HepG2 (cell line): Measurements from ENCODE around the gene TUBB. TPM values are rescaled to one million over a fixed set of nuclear protein-coding genes. Genes with fewer than 3 reads are reported as not detected.

ENCODE experiments used
- CENPBD1 ChIP-seq: sonication (generic); formaldehyde crosslinking; IDR thresholded peaks from 2 replicates; pipeline ENCODE4 v1.8.0; 2022; ENCODE audit warnings: missing genetic modification reagents, low read depth, mild to moderate bottlenecking, borderline replicate concordance
- ELF4 ChIP-seq: sonication (generic); formaldehyde crosslinking; IDR thresholded peaks from 2 replicates; pipeline ENCODE4 v1.5.0; 2020; ENCODE audit warnings: missing genetic modification reagents, mild to moderate bottlenecking, moderate library complexity, borderline replicate concordance
- FOXP4 ChIP-seq: sonication (generic); formaldehyde crosslinking; IDR thresholded peaks from 2 replicates; pipeline ENCODE4 v1.4.0; 2020; ENCODE audit warnings: missing genetic modification reagents
- JUNB ChIP-seq: sonication (generic); formaldehyde crosslinking; IDR thresholded peaks from 2 replicates; pipeline ENCODE4 v1.8.0; 2022; ENCODE audit warnings: missing genetic modification reagents, mild to moderate bottlenecking, borderline replicate concordance
- NR1H2 ChIP-seq: sonication (generic); formaldehyde crosslinking; IDR thresholded peaks from 2 replicates; pipeline ENCODE4 v1.8.1; 2022; ENCODE audit warnings: low read depth, missing genetic modification reagents, borderline replicate concordance
- POGZ ChIP-seq: sonication (generic); formaldehyde crosslinking; IDR thresholded peaks from 2 replicates; pipeline ENCODE4 v1.4.0; 2020; ENCODE audit warnings: mild to moderate bottlenecking, missing genetic modification reagents
- SNRNP70 ChIP-seq: fragments of 200-400 bp; formaldehyde crosslinking; IDR thresholded peaks from 2 replicates; pipeline ENCODE4 v1.6.1; 2017; ENCODE audit warnings: mild to moderate bottlenecking, low read depth, low read length, moderate library complexity
- ZBTB38 ChIP-seq: sonication (generic); formaldehyde crosslinking; IDR thresholded peaks from 2 replicates; pipeline ENCODE4 v1.5.1; 2020; ENCODE audit warnings: mild to moderate bottlenecking, missing genetic modification reagents
- ZNF407 ChIP-seq: sonication (generic); formaldehyde crosslinking; IDR thresholded peaks from one replicate; pipeline ENCODE4 v1.5.1; 2020; ENCODE audit warnings: mild to moderate bottlenecking, missing genetic modification reagents; ENCODE audit errors: not compliant biosample characterization
- ZNF572 ChIP-seq: sonication (generic); formaldehyde crosslinking; IDR thresholded peaks from 2 replicates; pipeline ENCODE4 v1.5.1; 2020; ENCODE audit warnings: mild to moderate bottlenecking, missing genetic modification reagents
- ZNF691 ChIP-seq: sonication (generic); formaldehyde crosslinking; IDR thresholded peaks from 2 replicates; pipeline ENCODE4 v1.4.0; 2020; ENCODE audit warnings: missing genetic modification reagents, low read depth, mild to moderate bottlenecking, borderline replicate concordance
- polyA plus RNA-seq, 8 experiments: library from polyadenylated mRNA; depleted of rRNA in 3 of 8; stranded (reverse) in 7 of 8; unstranded in 1 of 8; fragments of >200 nt; fragmentation: Illumina TruSeq in 4 of 8; extraction: Trizol in 4 of 8; gene quantifications; 2 replicates each; pipeline versions ENCODE4 v1.2.1 to v1.2.3, GENCODE V29; 2011 to 2016; ENCODE audit warnings: low read depth in 4 of 8, missing spikeins in 1 of 8, mixed read lengths in 1 of 8; ENCODE audit not compliant: insufficient read depth in 1 of 8
- total RNA-seq, 5 experiments: library from RNA; depleted of rRNA; stranded (reverse); fragments of >200 nt; fragmentation: Illumina TruSeq; extraction: Trizol; gene quantifications; 2 replicates each; pipeline ENCODE4 v1.2.3, GENCODE V29; 2016; ENCODE audit warnings: low read depth in 1 of 5
- TF ChIP-seq, protein P1 (sequence below): sonication (generic); formaldehyde crosslinking; IDR thresholded peaks from 2 replicates; pipeline ENCODE4 v1.8.0; 2022; ENCODE audit warnings: mild to moderate bottlenecking, missing genetic modification reagents, borderline replicate concordance
- TF ChIP-seq, protein P2 (sequence below): sonication (generic); formaldehyde crosslinking; IDR thresholded peaks from 2 replicates; pipeline ENCODE4 v1.8.1; 2023; ENCODE audit warnings: mild to moderate bottlenecking, missing genetic modification reagents

The TUBB gene
- total and polyA plus RNA-seq, 2 of the 13 experiments (the other 11 are each of a cell fraction or from before 2014, with no cell fraction given) = 911 to 1,163 TPM

GRCh38 chr6:30742316-30743098 lies 22.4 kb downstream of the TUBB start, which contains the start of gene FLOT1 (continued):
- peak; percentile 87; the same call in 1 of the 2 replicates for TF ChIP-seq SNRNP70
- TF ChIP-seq, protein P1, sequence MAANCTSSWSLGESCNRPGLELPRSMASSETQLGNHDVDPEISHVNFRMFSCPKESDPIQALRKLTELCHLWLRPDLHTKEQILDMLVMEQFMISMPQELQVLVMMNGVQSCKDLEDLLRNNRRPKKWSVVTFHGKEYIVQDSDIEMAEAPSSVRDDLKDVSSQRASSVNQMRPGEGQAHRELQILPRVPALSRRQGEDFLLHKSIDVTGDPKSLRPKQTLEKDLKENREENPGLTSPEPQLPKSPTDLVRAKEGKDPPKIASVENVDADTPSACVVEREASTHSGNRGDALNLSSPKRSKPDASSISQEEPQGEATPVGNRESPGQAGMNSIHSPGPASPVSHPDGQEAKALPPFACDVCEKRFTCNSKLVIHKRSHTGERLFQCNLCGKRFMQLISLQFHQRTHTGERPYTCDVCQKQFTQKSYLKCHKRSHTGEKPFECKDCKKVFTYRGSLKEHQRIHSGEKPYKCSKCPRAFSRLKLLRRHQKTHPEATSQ = peak; percentile 67; the same call in 1 of the 2 replicates
- TF ChIP-seq FOXP4 (CRISPR knock-in tag) = peak; percentile 63
- TF ChIP-seq ZNF572 (CRISPR knock-in tag) = no peak; the same call in 1 of the 2 replicates
- TF ChIP-seq POGZ (CRISPR knock-in tag) = peak; percentile 88
- TF ChIP-seq ZBTB38 (CRISPR knock-in tag) = peak; percentile 96
- TF ChIP-seq ZNF691 = peak; percentile 90
- peak; percentile 61; the same call in 1 of the 2 replicates for TF ChIP-seq NR1H2 (CRISPR knock-in tag)
- TF ChIP-seq JUNB (CRISPR knock-in tag) = no peak
- TF ChIP-seq CENPBD1 (CRISPR knock-in tag) = no peak; the same call in 1 of the 2 replicates
- no peak for TF ChIP-seq ZNF407
- TF ChIP-seq, protein P2, sequence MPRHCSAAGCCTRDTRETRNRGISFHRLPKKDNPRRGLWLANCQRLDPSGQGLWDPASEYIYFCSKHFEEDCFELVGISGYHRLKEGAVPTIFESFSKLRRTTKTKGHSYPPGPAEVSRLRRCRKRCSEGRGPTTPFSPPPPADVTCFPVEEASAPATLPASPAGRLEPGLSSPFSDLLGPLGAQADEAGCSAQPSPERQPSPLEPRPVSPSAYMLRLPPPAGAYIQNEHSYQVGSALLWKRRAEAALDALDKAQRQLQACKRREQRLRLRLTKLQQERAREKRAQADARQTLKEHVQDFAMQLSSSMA = peak; percentile 94
- no peak; the same call in 1 of the 2 replicates for TF ChIP-seq ELF4 (CRISPR knock-in tag)
